Psoas muscle (tissue), 8 donors: ENCODE data around the gene PRKCI. TPM values are rescaled to one million over a fixed set of nuclear protein-coding genes. Genes with fewer than 3 reads are reported as not detected.
"Not testable (repeated sequence)": the region's sequence is repeated elsewhere in the genome, so short reads cannot be mapped to it uniquely, and the experiment has no call there.

Experiments
- ATAC-seq, 4 donors: fragments of 200-7000 bp; cut with Tn5 transposase; one replicate each; pipeline ENCODE4 v1.9.1; 2020; ENCODE audit warnings: moderate library complexity in 3 of 4, mild to moderate bottlenecking in 2 of 4
- DNase-seq, 2 donors: peaks; one replicate each; pipeline ENCODE4 v3.0.0-alpha.2; 2020
- H3K27ac ChIP-seq: fragments of 200-600 bp; one replicate; pipeline ENCODE4 v1.8.0; 2022
- H3K27me3 ChIP-seq, 3 donors: fragments of 200-600 bp in 1 of 3; one replicate each; pipeline versions ENCODE4 v1.6.1 to v1.8.0; 2013 to 2022; ENCODE audit warnings: low read length in 2 of 3, mild to moderate bottlenecking in 2 of 3, moderate library complexity in 1 of 3; ENCODE audit not compliant: insufficient read depth in 3 of 3
- H3K36me3 ChIP-seq, 2 donors: fragments of 200-600 bp in 1 of 2; one replicate each; pipeline versions ENCODE4 v1.6.1 to v1.8.0; 2013 to 2022; ENCODE audit warnings: low read depth in 1 of 2, mild to moderate bottlenecking in 1 of 2, moderate library complexity in 1 of 2; ENCODE audit not compliant: insufficient read depth in 1 of 2
- H3K4me1 ChIP-seq: fragments of 200-600 bp; one replicate; pipeline ENCODE4 v1.8.0; 2022
- H3K4me3 ChIP-seq: fragments of 200-600 bp; one replicate; pipeline ENCODE4 v1.8.0; 2022; ENCODE audit warnings: mild to moderate bottlenecking
- H3K9me3 ChIP-seq: fragments of 200-600 bp; one replicate; pipeline ENCODE4 v1.8.0; 2022
- WGBS, 3 donors: extraction: QIAGEN DNeasy Blood & Tissue Kit; methylation state at CpG; one replicate each; pipeline versions ENCODE4 v1.1.6 to v1.1.7; 2013; 5-methylcytosine and 5-hydroxymethylcytosine counted together
- intact Hi-C, 2 donors: fragments of 100-400 bp; cut with DNase I; formaldehyde crosslinking; loops; one replicate each; pipeline versions ENCODE4 v1.11.0 to v1.14.2; 2022
- polyA plus RNA-seq, 3 donors: library from polyadenylated mRNA; stranded (reverse); fragments of 200-250 nt; gene quantifications; one replicate each; pipeline ENCODE4 v1.2.3, GENCODE V29; 2013
- total RNA-seq, 4 donors: library from RNA; stranded (reverse); fragmentation: NEBNext Ultra II Directional in 2 of 4; extraction: Animal tissue kit (Norgen Biotek cat#: 25700) in 2 of 4; gene quantifications; one replicate each; pipeline versions ENCODE4 v1.2.1 to v1.2.4, GENCODE V29; 2021 to 2023
- TF ChIP-seq, protein P1 (sequence below): fragments of 200-600 bp; IDR thresholded peaks from one replicate; pipeline ENCODE4 v1.8.0; 2022; ENCODE audit warnings: antibody characterized with exemption
- donor health status: healthy with polysubstance abuse.
- donor health status: DM: no; HTN: no; CAD: no; lungs with moderate emphysema.
- donor health status: Bipolar disorder and iron deficiency.
- donor health status: healthy.
- donor health status: DM: yes; HTN: yes; CAD: no.
- donor health status: DM: no; HTN: no; CAD: no.
- donor health status: DM: no; HTN: no; CAD: no.
- donor health status: DM: yes; HTN: yes; CAD: no.

PRKCI gene
- total and polyA plus RNA-seq, 7 donors, result 7.3 to 19.8 (median 14.2) TPM

DNA sequence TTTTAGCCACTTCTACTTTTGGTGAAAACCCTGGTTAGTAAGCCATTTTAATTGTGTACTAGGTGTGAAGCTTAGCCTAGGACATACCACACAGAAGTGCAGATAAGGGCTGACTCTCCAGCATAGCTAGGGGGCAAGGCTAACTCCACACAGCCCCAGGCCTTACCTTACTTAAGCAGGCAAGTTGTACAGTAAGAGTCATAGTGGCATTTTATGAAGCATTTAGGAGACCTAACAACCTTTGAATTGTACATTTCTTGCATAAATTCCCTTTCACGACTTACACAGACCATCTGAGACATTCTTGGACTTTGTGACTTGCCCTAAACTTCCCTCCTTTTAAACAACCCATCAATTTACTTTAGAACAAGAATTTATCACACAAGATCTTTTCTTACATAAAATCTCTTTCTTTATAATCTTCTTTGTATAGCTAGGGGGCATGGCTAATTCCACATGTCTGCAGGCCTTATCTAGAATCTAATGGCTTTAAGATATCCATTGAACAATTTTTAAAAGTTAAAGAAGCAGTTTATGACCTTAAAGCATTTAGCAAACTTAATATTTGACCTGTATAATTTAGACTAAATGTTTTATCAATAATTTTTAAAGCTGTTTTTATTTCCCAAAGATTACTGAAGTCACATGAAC lies 116.6 kb downstream of the PRKCI start:
- 78 to 79% (median 79%) methylated on average over 1 of the region's 1 CpG for WGBS, 3 donors
- intact Hi-C loops, result no loop called here
- H3K27me3 ChIP-seq, result no peaks in the 10 kb centered on the region
- H3K27ac ChIP-seq, result no peak overlapping the region
- H3K4me3 ChIP-seq, result no peak overlapping the region
- ATAC-seq (no peak), DNase-seq (no peak)
- H3K4me1 ChIP-seq, result no peaks in the 10 kb centered on the region
- no peaks in the 10 kb centered on the region for H3K36me3 ChIP-seq
- TF ChIP-seq, protein P1, sequence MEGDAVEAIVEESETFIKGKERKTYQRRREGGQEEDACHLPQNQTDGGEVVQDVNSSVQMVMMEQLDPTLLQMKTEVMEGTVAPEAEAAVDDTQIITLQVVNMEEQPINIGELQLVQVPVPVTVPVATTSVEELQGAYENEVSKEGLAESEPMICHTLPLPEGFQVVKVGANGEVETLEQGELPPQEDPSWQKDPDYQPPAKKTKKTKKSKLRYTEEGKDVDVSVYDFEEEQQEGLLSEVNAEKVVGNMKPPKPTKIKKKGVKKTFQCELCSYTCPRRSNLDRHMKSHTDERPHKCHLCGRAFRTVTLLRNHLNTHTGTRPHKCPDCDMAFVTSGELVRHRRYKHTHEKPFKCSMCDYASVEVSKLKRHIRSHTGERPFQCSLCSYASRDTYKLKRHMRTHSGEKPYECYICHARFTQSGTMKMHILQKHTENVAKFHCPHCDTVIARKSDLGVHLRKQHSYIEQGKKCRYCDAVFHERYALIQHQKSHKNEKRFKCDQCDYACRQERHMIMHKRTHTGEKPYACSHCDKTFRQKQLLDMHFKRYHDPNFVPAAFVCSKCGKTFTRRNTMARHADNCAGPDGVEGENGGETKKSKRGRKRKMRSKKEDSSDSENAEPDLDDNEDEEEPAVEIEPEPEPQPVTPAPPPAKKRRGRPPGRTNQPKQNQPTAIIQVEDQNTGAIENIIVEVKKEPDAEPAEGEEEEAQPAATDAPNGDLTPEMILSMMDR, result no peak
- H3K9me3 ChIP-seq, result no peaks in the 10 kb centered on the region

DNA sequence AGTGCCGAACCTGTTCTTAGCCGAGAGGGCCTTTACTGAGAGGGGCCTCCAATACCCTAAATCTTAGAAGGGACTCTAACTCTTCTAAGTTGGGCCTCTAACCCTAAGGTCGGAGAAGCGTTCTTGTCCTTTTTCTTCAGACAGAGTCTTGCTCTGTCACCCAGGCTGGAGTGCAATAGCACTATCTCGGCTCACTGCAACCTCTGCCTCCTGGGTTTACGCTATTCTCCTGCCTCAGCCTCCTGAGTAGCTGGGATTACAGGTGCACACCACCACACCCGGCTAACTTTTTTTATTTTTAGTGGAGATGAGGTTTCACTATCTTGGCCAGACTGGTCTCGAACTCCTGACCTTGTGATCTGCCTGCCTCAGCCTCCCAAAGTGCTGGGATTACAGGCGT lies 120.0 kb downstream of the PRKCI start:
- DNase-seq, H3K9me3 ChIP-seq, H3K4me1 ChIP-seq, intact Hi-C loops, ATAC-seq, H3K27ac ChIP-seq, H3K36me3 ChIP-seq, H3K4me3 ChIP-seq, H3K27me3 ChIP-seq: not testable (repeated sequence)
- WGBS, 3 donors, result 94 to 95% (median 94%) methylated on average over 9 of the region's 9 CpGs

DNA sequence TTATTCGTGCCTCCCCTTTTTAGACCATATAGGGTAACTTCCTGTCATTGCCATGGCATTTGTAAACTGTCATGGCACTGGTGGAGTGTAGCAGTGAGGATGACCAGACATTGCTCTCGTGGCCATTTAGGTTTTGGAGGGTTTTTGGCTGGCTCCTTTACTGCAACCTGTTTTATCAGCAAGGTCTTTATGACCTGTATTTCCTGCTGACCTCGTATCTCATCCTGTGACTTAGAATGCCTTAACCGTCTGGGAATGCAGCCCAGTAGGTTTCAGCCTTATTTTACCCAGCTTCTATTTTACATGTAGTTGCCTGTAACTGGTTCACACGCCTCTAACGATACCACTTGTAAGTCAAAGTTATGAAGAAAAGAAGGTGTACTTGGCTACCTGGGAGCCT lies 121.6 kb downstream of the PRKCI start:
- H3K27me3 ChIP-seq, H3K4me3 ChIP-seq, DNase-seq, H3K36me3 ChIP-seq, ATAC-seq, intact Hi-C loops, H3K9me3 ChIP-seq, H3K4me1 ChIP-seq, H3K27ac ChIP-seq: not testable (repeated sequence)
- 52 to 65% (median 60%) methylated on average over 6 of the region's 6 CpGs for WGBS, 3 donors

- no peaks in the 10 kb centered on the region for H3K27me3 ChIP-seq
- 76 to 98% (median 97%) methylated on average over 4 of the region's 4 CpGs for WGBS, 3 donors
- H3K9me3 ChIP-seq, result no peaks in the 10 kb centered on the region
- ATAC-seq (no peak), DNase-seq (no peak)
- H3K27ac ChIP-seq, result no peak overlapping the region
- TF ChIP-seq, protein P1, result no peak
- intact Hi-C loops, result no loop called here
- no peak overlapping the region for H3K4me3 ChIP-seq
- no peaks in the 10 kb centered on the region for H3K36me3 ChIP-seq
- no peaks in the 10 kb centered on the region for H3K4me1 ChIP-seq
Observed at GRCh38 chr3:170344971-170345370, 122.7 kb downstream of the PRKCI start.

GRCh38 chr3:170346481-170347392 lies 124.5 kb downstream of the PRKCI start:
- ATAC-seq, result no peak
- TF ChIP-seq, protein P1, result no peak
- no peak overlapping the region for H3K4me3 ChIP-seq
- H3K9me3 ChIP-seq, result no peaks in the 10 kb centered on the region
- WGBS, 3 donors, result 89 to 93% (median 92%) methylated on average over 12 of the region's 12 CpGs
- no peak overlapping the region for H3K27ac ChIP-seq
- no peaks in the 10 kb centered on the region for H3K27me3 ChIP-seq
- no peak for DNase-seq
- no peaks in the 10 kb centered on the region for H3K36me3 ChIP-seq
- no peaks in the 10 kb centered on the region for H3K4me1 ChIP-seq
- intact Hi-C loops, result loop anchor here in 1 of 2 donors (2.0 kb wide), 1 partner anchor 50 kb away; no protein-coding TSS in a partner anchor
